Calu3 (cell line): Measurements from ENCODE around the gene MINDY4B. TPM values are rescaled to one million over a fixed set of nuclear protein-coding genes. Genes with fewer than 3 reads are reported as not detected.

Experiments used
- BruUV-seq: library from RNA; stranded (reverse); fragments of 400-500 nt; replicated peaks from 2 replicates; lab custom pipeline; 2021; lab: Mats Ljungman, UMichigan
- CTCF ChIA-PET: fragments of 300-600 bp; sonication (Branson Sonifier 250); formaldehyde crosslinking; loops from one replicate; lab custom pipeline; 2022; ENCODE audit warnings: antibody characterized with exemption; lab: Charles Lee
- DNase-seq: peaks from one replicate; pipeline ENCODE4 v3.0.0; 2022
- H3K27ac Mint-ChIP-seq: one replicate; pipeline ENCODE4 v1.8.0; 2022; ENCODE audit warnings: mixed read lengths; ENCODE audit not compliant: unreplicated experiment
- H3K27me3 Mint-ChIP-seq: one replicate; pipeline ENCODE4 v1.8.0; 2022; ENCODE audit warnings: mixed read lengths; ENCODE audit not compliant: unreplicated experiment
- H3K36me3 Mint-ChIP-seq: one replicate; pipeline ENCODE4 v1.8.0; 2022; ENCODE audit warnings: mild to moderate bottlenecking, moderate library complexity, mixed read lengths; ENCODE audit not compliant: insufficient read depth, unreplicated experiment
- H3K4me1 Mint-ChIP-seq: one replicate; pipeline ENCODE4 v1.8.0; 2022; ENCODE audit warnings: mild to moderate bottlenecking, low read depth, mixed read lengths; ENCODE audit not compliant: unreplicated experiment
- H3K4me3 Mint-ChIP-seq: one replicate; pipeline ENCODE4 v1.8.0; 2022; ENCODE audit warnings: mild to moderate bottlenecking, low read depth, moderate library complexity, mixed read lengths; ENCODE audit not compliant: unreplicated experiment
- H3K9me3 Mint-ChIP-seq: one replicate; pipeline ENCODE4 v1.8.0; 2022; ENCODE audit warnings: low read depth, mixed read lengths; ENCODE audit not compliant: unreplicated experiment
- CTCF ChIP-seq: fragments of 200-600 bp; IDR thresholded peaks from one replicate; pipeline ENCODE4 v1.8.0; 2022; ENCODE audit warnings: antibody characterized with exemption; ENCODE audit not compliant: unreplicated experiment
- intact Hi-C: fragments of 100-400 bp; cut with micrococcal nuclease; formaldehyde crosslinking; loops from one replicate; pipeline ENCODE4 v1.10.0; 2022; ENCODE audit not compliant: unreplicated experiment
- total RNA-seq: library from RNA; stranded (reverse); gene quantifications from 2 replicates; pipeline ENCODE4 v1.2.3, GENCODE V29; 2022

MINDY4B gene
- total RNA-seq, 1 experiment from 2014 or later, result not detected

- BruUV-seq, result no TSS peak
- no peak for DNase-seq
- no peak for TF ChIP-seq CTCF
- no peaks in the 10 kb centered on the region for H3K4me1 Mint-ChIP-seq
- intact Hi-C loops, result no loop called here
- peaks cover 21% of the 10 kb centered on the region for H3K27me3 Mint-ChIP-seq
- H3K36me3 Mint-ChIP-seq, result no peaks in the 10 kb centered on the region
- H3K27ac Mint-ChIP-seq, result no peak overlapping the region
- CTCF ChIA-PET, result no interaction called here
- no peaks in the 10 kb centered on the region for H3K9me3 Mint-ChIP-seq
- H3K4me3 Mint-ChIP-seq, result no peak overlapping the region
Observed at GRCh38 chr3:150844484-150844883, 60.8 kb downstream of the MINDY4B start.

GRCh38 chr3:150843241-150843640 lies 62.0 kb downstream of the MINDY4B start:
- H3K4me3 Mint-ChIP-seq, result no peak overlapping the region
- no peak for TF ChIP-seq CTCF
- H3K27ac Mint-ChIP-seq, result no peak overlapping the region
- no peak for DNase-seq
- no TSS peak for BruUV-seq
- CTCF ChIA-PET, result no interaction called here
- peaks cover 34% of the 10 kb centered on the region for H3K27me3 Mint-ChIP-seq
- no peaks in the 10 kb centered on the region for H3K36me3 Mint-ChIP-seq
- intact Hi-C loops, result no loop called here
- H3K9me3 Mint-ChIP-seq, result no peaks in the 10 kb centered on the region
- H3K4me1 Mint-ChIP-seq, result no peaks in the 10 kb centered on the region

- H3K4me1 Mint-ChIP-seq, result no peaks in the 10 kb centered on the region
- H3K36me3 Mint-ChIP-seq, result no peaks in the 10 kb centered on the region
Observed at GRCh38 chr3:150840802-150841515, 64.3 kb downstream of the MINDY4B start.

GRCh38 chr3:150830745-150831144 lies 74.5 kb downstream of the MINDY4B start:
- Mint-ChIP-seq H3K27ac (no peak overlapping the region), H3K9me3 (peaks cover 3% of the 10 kb centered on the region), H3K27me3 (peaks cover 56% of the 10 kb centered on the region), H3K36me3 (no peaks in the 10 kb centered on the region), H3K4me3 (no peak overlapping the region), H3K4me1 (no peaks in the 10 kb centered on the region)
- intact Hi-C loops, result no loop called here
- DNase-seq, result no peak
- TF ChIP-seq CTCF, result no peak
- BruUV-seq, result no TSS peak
- CTCF ChIA-PET, result interaction anchor here (1.7 kb wide), 1 partner anchor 16 kb away, joined by 3 read pairs; no protein-coding TSS in a partner anchor

More at GRCh38 chr3:150840802-150841515, 64.3 kb downstream of the MINDY4B start:
- Mint-ChIP-seq H3K9me3 (no peaks in the 10 kb centered on the region), H3K27me3 (peaks cover 57% of the 10 kb centered on the region), H3K27ac (no peak overlapping the region), H3K4me3 (no peak overlapping the region)
- BruUV-seq, result no TSS peak
- intact Hi-C loops, result no loop called here
- no peak for TF ChIP-seq CTCF
- CTCF ChIA-PET, result interaction anchor here (0.7 kb wide), 1 partner anchor 302 kb away, joined by 4 read pairs; no protein-coding TSS in a partner anchor
- no peak for DNase-seq
